NB4 (cell line): Measurements from ENCODE around the gene ISG20.

Experiments
- TF ChIP-seq, protein P1 (sequence below): IDR thresholded peaks from one replicate; pipeline ENCODE4 v1.5.1; 2012; ENCODE audit warnings: low read depth, low read length
- TF ChIP-seq, protein P2 (sequence below): IDR thresholded peaks from 2 replicates; pipeline ENCODE4 v1.6.1; 2011; ENCODE audit warnings: low read depth, low read length

DNA sequence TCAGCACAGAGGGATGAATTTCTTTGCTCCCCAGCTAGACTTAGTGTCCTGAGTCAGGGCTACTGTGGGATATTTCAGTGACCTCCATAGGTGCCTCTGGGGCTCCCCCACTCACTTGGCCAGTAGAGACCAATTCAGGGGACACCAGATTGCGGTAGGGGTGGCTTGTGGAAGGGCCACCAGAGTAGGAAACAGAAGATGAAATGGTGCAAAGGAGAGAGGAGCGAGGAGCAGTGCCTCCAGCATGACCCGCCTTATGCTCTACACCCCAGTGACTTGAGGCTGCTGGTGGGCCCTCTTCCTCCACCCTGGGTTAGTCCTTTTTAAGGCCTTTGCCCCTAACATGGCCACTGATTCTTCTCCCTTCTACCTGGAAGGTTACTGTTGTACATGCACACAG, 15.2 kb upstream of the ISG20 start:
- TF ChIP-seq, protein P1, sequence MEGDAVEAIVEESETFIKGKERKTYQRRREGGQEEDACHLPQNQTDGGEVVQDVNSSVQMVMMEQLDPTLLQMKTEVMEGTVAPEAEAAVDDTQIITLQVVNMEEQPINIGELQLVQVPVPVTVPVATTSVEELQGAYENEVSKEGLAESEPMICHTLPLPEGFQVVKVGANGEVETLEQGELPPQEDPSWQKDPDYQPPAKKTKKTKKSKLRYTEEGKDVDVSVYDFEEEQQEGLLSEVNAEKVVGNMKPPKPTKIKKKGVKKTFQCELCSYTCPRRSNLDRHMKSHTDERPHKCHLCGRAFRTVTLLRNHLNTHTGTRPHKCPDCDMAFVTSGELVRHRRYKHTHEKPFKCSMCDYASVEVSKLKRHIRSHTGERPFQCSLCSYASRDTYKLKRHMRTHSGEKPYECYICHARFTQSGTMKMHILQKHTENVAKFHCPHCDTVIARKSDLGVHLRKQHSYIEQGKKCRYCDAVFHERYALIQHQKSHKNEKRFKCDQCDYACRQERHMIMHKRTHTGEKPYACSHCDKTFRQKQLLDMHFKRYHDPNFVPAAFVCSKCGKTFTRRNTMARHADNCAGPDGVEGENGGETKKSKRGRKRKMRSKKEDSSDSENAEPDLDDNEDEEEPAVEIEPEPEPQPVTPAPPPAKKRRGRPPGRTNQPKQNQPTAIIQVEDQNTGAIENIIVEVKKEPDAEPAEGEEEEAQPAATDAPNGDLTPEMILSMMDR = no peak
- TF ChIP-seq, protein P2, sequence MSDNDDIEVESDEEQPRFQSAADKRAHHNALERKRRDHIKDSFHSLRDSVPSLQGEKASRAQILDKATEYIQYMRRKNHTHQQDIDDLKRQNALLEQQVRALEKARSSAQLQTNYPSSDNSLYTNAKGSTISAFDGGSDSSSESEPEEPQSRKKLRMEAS = no peak
